DND-41 (cell line): ENCODE measurements around the gene RBPJ.

Experiments
- EZH2 ChIP-seq: IDR thresholded peaks from 3 replicates; pipeline ENCODE4 v1.6.1; 2012; ENCODE audit warnings: borderline replicate concordance, low read depth, mild to moderate bottlenecking, moderate library complexity, low read length, inconsistent platforms; ENCODE audit not compliant: severe bottlenecking
- TF ChIP-seq, protein P1 (sequence below): IDR thresholded peaks from 2 replicates; pipeline ENCODE4 v1.5.1; 2012; ENCODE audit warnings: borderline replicate concordance, low read length, moderate library complexity, mild to moderate bottlenecking; ENCODE audit not compliant: poor library complexity, severe bottlenecking; ENCODE audit errors: extremely low read depth

DNA sequence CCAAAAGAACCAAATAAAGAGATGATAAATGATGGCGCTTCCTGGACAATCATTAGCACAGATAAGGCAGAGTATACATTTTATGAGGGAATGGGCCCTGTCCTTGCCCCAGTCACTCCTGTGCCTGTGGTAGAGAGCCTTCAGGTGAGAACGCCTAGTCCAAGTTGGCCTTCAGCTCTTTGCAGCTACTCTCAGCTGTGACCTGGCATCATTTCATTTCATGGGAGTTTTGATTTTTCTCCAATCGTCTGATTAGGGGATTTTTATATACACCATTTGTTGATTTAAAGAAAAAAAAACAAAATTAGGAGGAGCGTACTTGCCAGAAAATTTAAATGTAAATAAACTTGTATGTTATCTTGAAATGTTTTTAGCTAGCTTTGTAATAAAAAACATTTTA lies 109.1 kb downstream of the RBPJ start:
- TF ChIP-seq, protein P1, sequence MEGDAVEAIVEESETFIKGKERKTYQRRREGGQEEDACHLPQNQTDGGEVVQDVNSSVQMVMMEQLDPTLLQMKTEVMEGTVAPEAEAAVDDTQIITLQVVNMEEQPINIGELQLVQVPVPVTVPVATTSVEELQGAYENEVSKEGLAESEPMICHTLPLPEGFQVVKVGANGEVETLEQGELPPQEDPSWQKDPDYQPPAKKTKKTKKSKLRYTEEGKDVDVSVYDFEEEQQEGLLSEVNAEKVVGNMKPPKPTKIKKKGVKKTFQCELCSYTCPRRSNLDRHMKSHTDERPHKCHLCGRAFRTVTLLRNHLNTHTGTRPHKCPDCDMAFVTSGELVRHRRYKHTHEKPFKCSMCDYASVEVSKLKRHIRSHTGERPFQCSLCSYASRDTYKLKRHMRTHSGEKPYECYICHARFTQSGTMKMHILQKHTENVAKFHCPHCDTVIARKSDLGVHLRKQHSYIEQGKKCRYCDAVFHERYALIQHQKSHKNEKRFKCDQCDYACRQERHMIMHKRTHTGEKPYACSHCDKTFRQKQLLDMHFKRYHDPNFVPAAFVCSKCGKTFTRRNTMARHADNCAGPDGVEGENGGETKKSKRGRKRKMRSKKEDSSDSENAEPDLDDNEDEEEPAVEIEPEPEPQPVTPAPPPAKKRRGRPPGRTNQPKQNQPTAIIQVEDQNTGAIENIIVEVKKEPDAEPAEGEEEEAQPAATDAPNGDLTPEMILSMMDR: no peak
- TF ChIP-seq EZH2: no peak
